Calu3 (cell line): Measurements from ENCODE around the gene TENM3. TPM values are rescaled to one million over a fixed set of nuclear protein-coding genes. Genes with fewer than 3 reads are reported as not detected.

Experiments
- BruUV-seq: library from RNA; stranded (reverse); fragments of 400-500 nt; replicated peaks from 2 replicates; lab custom pipeline; 2021; lab: Mats Ljungman, UMichigan
- CTCF ChIA-PET: fragments of 300-600 bp; sonication (Branson Sonifier 250); formaldehyde crosslinking; loops from one replicate; lab custom pipeline; 2022; ENCODE audit warnings: antibody characterized with exemption; lab: Charles Lee
- DNase-seq: peaks from one replicate; pipeline ENCODE4 v3.0.0; 2022
- H3K27ac Mint-ChIP-seq: one replicate; pipeline ENCODE4 v1.8.0; 2022; ENCODE audit warnings: mixed read lengths; ENCODE audit not compliant: unreplicated experiment
- H3K27me3 Mint-ChIP-seq: one replicate; pipeline ENCODE4 v1.8.0; 2022; ENCODE audit warnings: mixed read lengths; ENCODE audit not compliant: unreplicated experiment
- H3K36me3 Mint-ChIP-seq: one replicate; pipeline ENCODE4 v1.8.0; 2022; ENCODE audit warnings: mild to moderate bottlenecking, moderate library complexity, mixed read lengths; ENCODE audit not compliant: insufficient read depth, unreplicated experiment
- H3K4me1 Mint-ChIP-seq: one replicate; pipeline ENCODE4 v1.8.0; 2022; ENCODE audit warnings: mild to moderate bottlenecking, low read depth, mixed read lengths; ENCODE audit not compliant: unreplicated experiment
- H3K4me3 Mint-ChIP-seq: one replicate; pipeline ENCODE4 v1.8.0; 2022; ENCODE audit warnings: mild to moderate bottlenecking, low read depth, moderate library complexity, mixed read lengths; ENCODE audit not compliant: unreplicated experiment
- H3K9me3 Mint-ChIP-seq: one replicate; pipeline ENCODE4 v1.8.0; 2022; ENCODE audit warnings: low read depth, mixed read lengths; ENCODE audit not compliant: unreplicated experiment
- intact Hi-C: fragments of 100-400 bp; cut with micrococcal nuclease; formaldehyde crosslinking; loops from one replicate; pipeline ENCODE4 v1.10.0; 2022; ENCODE audit not compliant: unreplicated experiment
- total RNA-seq: library from RNA; stranded (reverse); gene quantifications from 2 replicates; pipeline ENCODE4 v1.2.3, GENCODE V29; 2022
- TF ChIP-seq, protein P1 (sequence below): fragments of 200-600 bp; IDR thresholded peaks from one replicate; pipeline ENCODE4 v1.8.0; 2022; ENCODE audit warnings: antibody characterized with exemption; ENCODE audit not compliant: unreplicated experiment

TENM3 gene
- total RNA-seq, 1 experiment from 2014 or later = 5.9 TPM

DNA sequence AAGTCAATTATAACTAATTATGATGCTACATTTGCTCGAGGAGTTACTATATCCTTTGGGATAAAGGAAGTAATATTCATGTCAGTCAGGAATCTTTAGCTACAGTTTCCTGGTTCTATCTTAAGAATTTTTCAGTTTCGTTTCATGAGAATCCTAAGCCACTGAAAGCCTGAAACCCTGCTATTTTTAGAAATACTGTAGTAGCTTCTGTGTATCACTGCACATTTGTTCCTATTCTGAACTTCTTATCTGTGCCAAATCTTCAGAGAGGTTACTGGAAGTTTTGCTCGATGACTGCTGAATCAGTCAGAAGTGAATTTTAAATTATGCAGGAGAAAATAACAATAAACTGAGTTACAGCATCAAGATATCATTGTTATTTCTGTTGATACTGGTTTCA is 249.2 kb downstream of the TENM3 start:
- no TSS peak for BruUV-seq

GRCh38 chr4:182493377-182493776 is 250.2 kb downstream of the TENM3 start:
- no TSS peak for BruUV-seq
- Mint-ChIP-seq H3K36me3 (no peaks in the 10 kb centered on the region), H3K9me3 (no peaks in the 10 kb centered on the region), H3K27me3 (no peaks in the 10 kb centered on the region), H3K4me1 (no peaks in the 10 kb centered on the region), H3K27ac (no peak overlapping the region), H3K4me3 (no peak overlapping the region)
- TF ChIP-seq, protein P1, sequence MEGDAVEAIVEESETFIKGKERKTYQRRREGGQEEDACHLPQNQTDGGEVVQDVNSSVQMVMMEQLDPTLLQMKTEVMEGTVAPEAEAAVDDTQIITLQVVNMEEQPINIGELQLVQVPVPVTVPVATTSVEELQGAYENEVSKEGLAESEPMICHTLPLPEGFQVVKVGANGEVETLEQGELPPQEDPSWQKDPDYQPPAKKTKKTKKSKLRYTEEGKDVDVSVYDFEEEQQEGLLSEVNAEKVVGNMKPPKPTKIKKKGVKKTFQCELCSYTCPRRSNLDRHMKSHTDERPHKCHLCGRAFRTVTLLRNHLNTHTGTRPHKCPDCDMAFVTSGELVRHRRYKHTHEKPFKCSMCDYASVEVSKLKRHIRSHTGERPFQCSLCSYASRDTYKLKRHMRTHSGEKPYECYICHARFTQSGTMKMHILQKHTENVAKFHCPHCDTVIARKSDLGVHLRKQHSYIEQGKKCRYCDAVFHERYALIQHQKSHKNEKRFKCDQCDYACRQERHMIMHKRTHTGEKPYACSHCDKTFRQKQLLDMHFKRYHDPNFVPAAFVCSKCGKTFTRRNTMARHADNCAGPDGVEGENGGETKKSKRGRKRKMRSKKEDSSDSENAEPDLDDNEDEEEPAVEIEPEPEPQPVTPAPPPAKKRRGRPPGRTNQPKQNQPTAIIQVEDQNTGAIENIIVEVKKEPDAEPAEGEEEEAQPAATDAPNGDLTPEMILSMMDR = no peak
- no peak for DNase-seq
- intact Hi-C loops = no loop called here
- CTCF ChIA-PET = interaction anchor here (0.5 to 0.7 kb wide), 2 partner anchors 343 to 1091 kb away, joined by 3 to 4 read pairs; no protein-coding TSS in a partner anchor

More for the DNA sequence above, 249.2 kb downstream of the TENM3 start:
- intact Hi-C loops = no loop called here
- CTCF ChIA-PET = interaction anchor here (0.8 kb wide), 1 partner anchor 13 kb away, joined by 3 read pairs; no protein-coding TSS in a partner anchor
- H3K27me3 Mint-ChIP-seq = no peaks in the 10 kb centered on the region
- no peak overlapping the region for H3K27ac Mint-ChIP-seq
- H3K4me3 Mint-ChIP-seq = no peak overlapping the region
- no peak for DNase-seq
- TF ChIP-seq, protein P1 = no peak
- H3K36me3 Mint-ChIP-seq = no peaks in the 10 kb centered on the region
- H3K9me3 Mint-ChIP-seq = no peaks in the 10 kb centered on the region
- H3K4me1 Mint-ChIP-seq = no peaks in the 10 kb centered on the region

- DNase-seq = no peak
- Mint-ChIP-seq H3K36me3 (no peaks in the 10 kb centered on the region), H3K4me1 (no peaks in the 10 kb centered on the region), H3K9me3 (no peaks in the 10 kb centered on the region), H3K27ac (no peak overlapping the region), H3K4me3 (no peak overlapping the region), H3K27me3 (no peaks in the 10 kb centered on the region)
- TF ChIP-seq, protein P1 = no peak
- CTCF ChIA-PET = no interaction called here
- intact Hi-C loops = no loop called here
- BruUV-seq = no TSS peak
Measured at GRCh38 chr4:182494103-182494502, 250.9 kb downstream of the TENM3 start.

DNA sequence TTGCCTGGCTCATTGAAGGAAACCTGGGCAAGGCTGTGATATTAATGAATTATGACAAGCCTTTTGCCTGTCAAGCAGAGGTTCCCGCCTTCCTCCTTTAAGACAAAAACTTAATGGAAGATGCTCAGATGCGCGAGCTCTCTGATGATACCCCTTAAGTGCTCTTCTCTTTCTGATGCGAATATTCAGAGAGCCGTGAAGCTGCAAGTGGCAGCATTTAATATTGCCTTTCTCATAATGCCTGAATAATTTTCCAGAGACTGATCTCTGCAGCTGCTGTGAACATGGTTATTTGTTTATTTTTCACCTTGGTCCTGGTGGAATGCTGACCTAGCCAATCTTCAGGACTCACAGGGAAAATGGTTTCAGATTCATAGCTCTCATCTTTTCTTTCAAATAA is 251.8 kb downstream of the TENM3 start:
- Mint-ChIP-seq H3K36me3 (no peaks in the 10 kb centered on the region), H3K27me3 (no peaks in the 10 kb centered on the region), H3K27ac (no peak overlapping the region), H3K4me1 (no peaks in the 10 kb centered on the region), H3K4me3 (no peak overlapping the region), H3K9me3 (no peaks in the 10 kb centered on the region)
- CTCF ChIA-PET = interaction anchor here (0.5 kb wide), 1 partner anchor 67 kb away, joined by 4 read pairs; no protein-coding TSS in a partner anchor
- TF ChIP-seq, protein P1 = no peak
- BruUV-seq = no TSS peak
- no peak for DNase-seq
- intact Hi-C loops = no loop called here
